Endothelial cell of umbilical vein (primary cell): ENCODE data around the gene LGR6. TPM values are rescaled to one million over a fixed set of nuclear protein-coding genes. Genes with fewer than 3 reads are reported as not detected.

Experiments
- BruUV-seq: library from RNA; stranded (reverse); fragments of 400-500 nt; replicated peaks from 2 replicates; lab custom pipeline; 2021; lab: Mats Ljungman, UMichigan
- CTCF ChIA-PET: fragments of 300-600, 350-600 bp; sonication (Branson Sonifier 250); formaldehyde crosslinking; loops from one replicate; lab custom pipeline; 2021; ENCODE audit warnings: antibody characterized with exemption, inconsistent platforms; lab: Charles Lee
- POLR2A ChIA-PET: fragments of 300-600, 350-600 bp; sonication (Branson Sonifier 250); formaldehyde crosslinking; loops from one replicate; lab custom pipeline; 2021; ENCODE audit warnings: antibody characterized with exemption, inconsistent platforms; lab: Charles Lee
- DNase-seq: peaks from one replicate; pipeline ENCODE4 v3.0.0-alpha.2; 2011; ENCODE audit warnings: low read depth, low spot score
- FAIRE-seq: peaks from 2 replicates; lab custom pipeline; 2011; peaks lifted over from hg19 to GRCh38; lab: Jason Lieb, UNC
- H2AFZ ChIP-seq: 2 replicates; pipeline ENCODE4 v1.6.0; 2012; ENCODE audit warnings: low read depth, low read length, control low read depth, inconsistent platforms
- H3K27ac ChIP-seq: 2 replicates; pipeline ENCODE4 v1.5.1; 2011; ENCODE audit warnings: low read depth, mild to moderate bottlenecking, control low read depth, low read length, moderate library complexity; ENCODE audit not compliant: insufficient read depth
- H3K27me3 ChIP-seq, 2 experiments: 2 replicates each; pipeline versions ENCODE4 v1.6.0 to v1.6.1; 2011; ENCODE audit warnings: low read length in 2 of 2, mixed read lengths in 1 of 2; ENCODE audit not compliant: control insufficient read depth in 2 of 2, insufficient read depth in 2 of 2
- H3K36me3 ChIP-seq, 2 experiments: 2 replicates in 1 of 2; 3 replicates in 1 of 2; pipeline ENCODE4 v1.5.1; 2011; ENCODE audit warnings: low read length in 2 of 2, mild to moderate bottlenecking in 1 of 2, moderate library complexity in 1 of 2; ENCODE audit not compliant: control insufficient read depth in 2 of 2, insufficient read depth in 2 of 2; ENCODE audit errors: extremely low read depth in 1 of 2
- H3K4me1 ChIP-seq: 3 replicates; pipeline ENCODE4 v1.5.1; 2011; ENCODE audit warnings: mild to moderate bottlenecking, low read length; ENCODE audit not compliant: control insufficient read depth, insufficient read depth; ENCODE audit errors: extremely low read depth
- H3K4me2 ChIP-seq: 2 replicates; pipeline ENCODE4 v1.6.1; 2011; ENCODE audit warnings: low read length, control low read depth, mixed read lengths; ENCODE audit not compliant: insufficient read depth
- H3K4me3 ChIP-seq, 3 experiments: fragments of 200-600 bp in 1 of 3; sonication (generic), shearing (Covaris generic) in 1 of 3; replicated peaks in 1 of 3; 2 replicates each; pipeline ENCODE4 v1.5.1; 2011 to 2016; ENCODE audit warnings: control low read depth in 3 of 3, low read length in 3 of 3, mild to moderate bottlenecking in 2 of 3, inconsistent platforms in 1 of 3, low read depth in 1 of 3, moderate library complexity in 1 of 3; ENCODE audit not compliant: insufficient read depth in 1 of 3
- H3K79me2 ChIP-seq: 2 replicates; pipeline ENCODE4 v1.6.0; 2012; ENCODE audit warnings: low read length, inconsistent platforms; ENCODE audit not compliant: control insufficient read depth, insufficient read depth
- H3K9ac ChIP-seq: replicated peaks from 2 replicates; pipeline ENCODE3; 2011; ENCODE audit warnings: low read length, control low read depth; ENCODE audit not compliant: insufficient read depth; ENCODE audit errors: extremely low read depth
- H3K9me1 ChIP-seq: replicated peaks from 3 replicates; pipeline ENCODE4 v1.6.0; 2011; ENCODE audit warnings: mild to moderate bottlenecking, low read length; ENCODE audit not compliant: control insufficient read depth, insufficient read depth; ENCODE audit errors: extremely low read depth
- H3K9me3 ChIP-seq: replicated peaks from 2 replicates; pipeline ENCODE4 v1.5.1; 2012; ENCODE audit warnings: low read length, inconsistent platforms; ENCODE audit not compliant: control insufficient read depth, insufficient read depth
- H4K20me1 ChIP-seq: replicated peaks from 2 replicates; pipeline ENCODE3; 2011; ENCODE audit warnings: mild to moderate bottlenecking, low read length; ENCODE audit not compliant: control insufficient read depth, insufficient read depth; ENCODE audit errors: extremely low read depth
- EZH2 ChIP-seq: IDR thresholded peaks from 2 replicates; pipeline ENCODE4 v1.6.1; 2012; ENCODE audit warnings: borderline replicate concordance, low read depth, mild to moderate bottlenecking, moderate library complexity, low read length, inconsistent platforms; ENCODE audit not compliant: severe bottlenecking
- JUN ChIP-seq: IDR thresholded peaks from 2 replicates; pipeline ENCODE4 v1.6.1; 2011; ENCODE audit warnings: borderline replicate concordance, low read depth; ENCODE audit not compliant: insufficient read length, insufficient read depth
- MYC ChIP-seq: IDR thresholded peaks from one replicate; pipeline ENCODE4 v1.6.1; 2011; ENCODE audit warnings: mild to moderate bottlenecking, low read depth, low read length
- POLR2A ChIP-seq: IDR thresholded peaks from 2 replicates; pipeline ENCODE4 v1.6.1; 2012; ENCODE audit warnings: low read depth, mild to moderate bottlenecking, control low read depth, low read length
- POLR2AphosphoS5 ChIP-seq: IDR thresholded peaks from 2 replicates; pipeline ENCODE4 v1.6.1; 2012; ENCODE audit warnings: low read depth, mild to moderate bottlenecking, control low read depth, low read length, moderate library complexity; ENCODE audit not compliant: insufficient read depth
- dilution Hi-C: fragments of 300-500 bp; cut with MboI; formaldehyde crosslinking; loops from one replicate; pipeline ENCODE4 v1.15.0; 2019; ENCODE audit warnings: low sequenced_read_pairs; ENCODE audit not compliant: extremely low pct_ligation_motif_present
- intact Hi-C: fragments of 100-400 bp; cut with micrococcal nuclease; formaldehyde crosslinking; loops from one replicate; pipeline ENCODE4 v1.10.0; 2022
- polyA plus RNA-seq, 4 experiments: library from polyadenylated mRNA; depleted of rRNA in 3 of 4; stranded (reverse) in 3 of 4; unstranded in 1 of 4; fragments of >200 nt; gene quantifications; 2 replicates each; pipeline versions ENCODE4 v1.2.1 to v1.2.3, GENCODE V29; 2011 to 2012; ENCODE audit warnings: missing spikeins in 1 of 4
- total RNA-seq: library from RNA; stranded (reverse); gene quantifications from 2 replicates; pipeline ENCODE4 v1.2.3, GENCODE V29; 2021
- TF ChIP-seq, protein P1 (sequence below): IDR thresholded peaks from 2 replicates; pipeline ENCODE4 v1.6.1; 2011; ENCODE audit not compliant: insufficient read depth, insufficient read length
- TF ChIP-seq, protein P2 (sequence below), 2 donors: IDR thresholded peaks; 1 replicate in 1 of 2; 2 replicates in 1 of 2; pipeline ENCODE4 v1.5.1; 2011; ENCODE audit warnings: low read length in 2 of 2, mild to moderate bottlenecking in 2 of 2, moderate library complexity in 2 of 2, control low read depth in 1 of 2, inconsistent platforms in 1 of 2, low read depth in 1 of 2; ENCODE audit not compliant: insufficient read depth in 1 of 2; ENCODE audit errors: extremely low read depth in 1 of 2

LGR6 gene
- total and polyA plus RNA-seq, 2 donors (not counting 3 experiments of a cell fraction or from before 2014, with no cell fraction given) = not detected

- Histone ChIP-seq H3K27ac (no peak overlapping the region), H3K36me3 (no peaks in the 10 kb centered on the region), H3K9me3 (no peaks in the 10 kb centered on the region), H2AFZ (no peak overlapping the region), H3K4me3 (no peak overlapping the region), H3K79me2 (no peaks in the 10 kb centered on the region), H3K4me1 (peaks cover 48% of the 10 kb centered on the region), H3K4me2 (no peak overlapping the region), H3K27me3 (no peaks in the 10 kb centered on the region), H3K9ac (no peak overlapping the region), H4K20me1 (no peaks in the 10 kb centered on the region), H3K9me1 (no peaks in the 10 kb centered on the region)
- intact Hi-C loops = no loop called here
- dilution Hi-C loops = no loop called here
- ChIA-PET POLR2A (no interaction called here), CTCF (interaction anchor here (2.6 kb wide), 1 partner anchor 13 kb away, joined by 11 read pairs; no protein-coding TSS in a partner anchor)
- TF ChIP-seq MYC = no peak
- no peak for TF ChIP-seq POLR2AphosphoS5
- TF ChIP-seq EZH2 = no peak
- TF ChIP-seq, protein P1, sequence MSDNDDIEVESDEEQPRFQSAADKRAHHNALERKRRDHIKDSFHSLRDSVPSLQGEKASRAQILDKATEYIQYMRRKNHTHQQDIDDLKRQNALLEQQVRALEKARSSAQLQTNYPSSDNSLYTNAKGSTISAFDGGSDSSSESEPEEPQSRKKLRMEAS = no peak
- TF ChIP-seq JUN = no peak
- TF ChIP-seq, protein P2, sequence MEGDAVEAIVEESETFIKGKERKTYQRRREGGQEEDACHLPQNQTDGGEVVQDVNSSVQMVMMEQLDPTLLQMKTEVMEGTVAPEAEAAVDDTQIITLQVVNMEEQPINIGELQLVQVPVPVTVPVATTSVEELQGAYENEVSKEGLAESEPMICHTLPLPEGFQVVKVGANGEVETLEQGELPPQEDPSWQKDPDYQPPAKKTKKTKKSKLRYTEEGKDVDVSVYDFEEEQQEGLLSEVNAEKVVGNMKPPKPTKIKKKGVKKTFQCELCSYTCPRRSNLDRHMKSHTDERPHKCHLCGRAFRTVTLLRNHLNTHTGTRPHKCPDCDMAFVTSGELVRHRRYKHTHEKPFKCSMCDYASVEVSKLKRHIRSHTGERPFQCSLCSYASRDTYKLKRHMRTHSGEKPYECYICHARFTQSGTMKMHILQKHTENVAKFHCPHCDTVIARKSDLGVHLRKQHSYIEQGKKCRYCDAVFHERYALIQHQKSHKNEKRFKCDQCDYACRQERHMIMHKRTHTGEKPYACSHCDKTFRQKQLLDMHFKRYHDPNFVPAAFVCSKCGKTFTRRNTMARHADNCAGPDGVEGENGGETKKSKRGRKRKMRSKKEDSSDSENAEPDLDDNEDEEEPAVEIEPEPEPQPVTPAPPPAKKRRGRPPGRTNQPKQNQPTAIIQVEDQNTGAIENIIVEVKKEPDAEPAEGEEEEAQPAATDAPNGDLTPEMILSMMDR (IDR thresholded peaks at IDR 0.05; ENCODE audit: extremely low read depth in 1 of 2, insufficient read depth in 1 of 2, low read depth in 1 of 2, low read length in 2 of 2) = no peak
- no peak for TF ChIP-seq POLR2A
- no TSS peak for BruUV-seq
- DNase-seq = no peak
- FAIRE-seq = no peak
Observed at GRCh38 chr1:202288177-202288576, 94.6 kb downstream of the LGR6 start.
